Measurements from ENCODE around the gene CARM1.

GRCh38 chr19:10826846-10827245 is 44.5 kb upstream of the CARM1 start:
- TF ChIP-seq CTCF (IDR thresholded peaks at IDR 0.05) (no peak), EZH2 (IDR thresholded peaks at IDR 0.05) (no peak), EZH2phosphoT487 (IDR thresholded peaks at IDR 0.05) (no peak)
